Measurements from ENCODE around the gene ARHGAP24.

- TF ChIP-seq POLR2AphosphoS5 (IDR thresholded peaks at IDR 0.05; ENCODE audit: low read depth, low read length) (no peak), TAF1 (IDR thresholded peaks at IDR 0.05; ENCODE audit: borderline replicate concordance, insufficient read depth, low read length) (no peak), SIN3A (IDR thresholded peaks at IDR 0.05; ENCODE audit: borderline replicate concordance, insufficient read depth, low read length) (no peak), FOXP2 (optimal IDR thresholded peaks at IDR 0.05; ENCODE audit: borderline replicate concordance, extremely low read depth, extremely low read length, insufficient read depth) (no peak)
Measured at GRCh38 chr4:85759388-85759787, 284.4 kb downstream of the ARHGAP24 start.
